ENCODE data around the gene GPR15LG.
"Not testable (repeated sequence)": the region's sequence is repeated elsewhere in the genome, so short reads cannot be mapped to it uniquely, and the experiment has no call there.

DNA sequence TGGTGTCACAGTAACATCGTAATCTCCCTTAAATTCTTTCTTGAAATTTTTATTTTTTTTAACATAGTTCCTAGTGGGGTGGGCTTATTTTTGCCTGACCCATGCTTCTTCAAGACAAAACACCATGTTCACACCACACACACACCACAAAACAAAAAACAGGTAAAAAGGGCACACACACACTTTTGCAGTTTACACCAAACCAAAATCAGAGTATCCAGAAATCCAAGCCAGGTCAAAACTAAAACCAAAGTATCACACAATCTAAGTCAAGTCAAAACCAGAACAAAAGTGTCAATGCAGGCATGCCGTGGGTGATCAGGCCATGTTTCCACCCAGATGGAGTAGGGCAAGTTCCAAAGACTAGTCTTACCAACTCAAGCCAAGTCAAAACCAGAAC is 2.4 kb upstream of the GPR15LG start:
- not testable (repeated sequence) for TF ChIP-seq EZH2 (optimal IDR thresholded peaks at IDR 0.05; ENCODE audit: low read depth, low read length); EZH2phosphoT487 (IDR thresholded peaks at IDR 0.05; ENCODE audit: low read length)
- TF ChIP-seq, protein P1, sequence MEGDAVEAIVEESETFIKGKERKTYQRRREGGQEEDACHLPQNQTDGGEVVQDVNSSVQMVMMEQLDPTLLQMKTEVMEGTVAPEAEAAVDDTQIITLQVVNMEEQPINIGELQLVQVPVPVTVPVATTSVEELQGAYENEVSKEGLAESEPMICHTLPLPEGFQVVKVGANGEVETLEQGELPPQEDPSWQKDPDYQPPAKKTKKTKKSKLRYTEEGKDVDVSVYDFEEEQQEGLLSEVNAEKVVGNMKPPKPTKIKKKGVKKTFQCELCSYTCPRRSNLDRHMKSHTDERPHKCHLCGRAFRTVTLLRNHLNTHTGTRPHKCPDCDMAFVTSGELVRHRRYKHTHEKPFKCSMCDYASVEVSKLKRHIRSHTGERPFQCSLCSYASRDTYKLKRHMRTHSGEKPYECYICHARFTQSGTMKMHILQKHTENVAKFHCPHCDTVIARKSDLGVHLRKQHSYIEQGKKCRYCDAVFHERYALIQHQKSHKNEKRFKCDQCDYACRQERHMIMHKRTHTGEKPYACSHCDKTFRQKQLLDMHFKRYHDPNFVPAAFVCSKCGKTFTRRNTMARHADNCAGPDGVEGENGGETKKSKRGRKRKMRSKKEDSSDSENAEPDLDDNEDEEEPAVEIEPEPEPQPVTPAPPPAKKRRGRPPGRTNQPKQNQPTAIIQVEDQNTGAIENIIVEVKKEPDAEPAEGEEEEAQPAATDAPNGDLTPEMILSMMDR (IDR thresholded peaks at IDR 0.05; ENCODE audit: low read length): not testable (repeated sequence)
